Activated CD4-positive, alpha-beta T cell treated with anti-CD3 and anti-CD28 coated beads, Interleukin-2, amount 50 U/mL, for 16 hours (primary cell): Measurements from ENCODE around the gene TMEM50A.
"Not testable (repeated sequence)": the region's sequence is repeated elsewhere in the genome, so short reads cannot be mapped to it uniquely, and the experiment has no call there.

ENCODE experiments used
- DNase-seq: peaks from one replicate; pipeline ENCODE4 v3.0.0-alpha.2; 2020

TMEM50A gene

DNA sequence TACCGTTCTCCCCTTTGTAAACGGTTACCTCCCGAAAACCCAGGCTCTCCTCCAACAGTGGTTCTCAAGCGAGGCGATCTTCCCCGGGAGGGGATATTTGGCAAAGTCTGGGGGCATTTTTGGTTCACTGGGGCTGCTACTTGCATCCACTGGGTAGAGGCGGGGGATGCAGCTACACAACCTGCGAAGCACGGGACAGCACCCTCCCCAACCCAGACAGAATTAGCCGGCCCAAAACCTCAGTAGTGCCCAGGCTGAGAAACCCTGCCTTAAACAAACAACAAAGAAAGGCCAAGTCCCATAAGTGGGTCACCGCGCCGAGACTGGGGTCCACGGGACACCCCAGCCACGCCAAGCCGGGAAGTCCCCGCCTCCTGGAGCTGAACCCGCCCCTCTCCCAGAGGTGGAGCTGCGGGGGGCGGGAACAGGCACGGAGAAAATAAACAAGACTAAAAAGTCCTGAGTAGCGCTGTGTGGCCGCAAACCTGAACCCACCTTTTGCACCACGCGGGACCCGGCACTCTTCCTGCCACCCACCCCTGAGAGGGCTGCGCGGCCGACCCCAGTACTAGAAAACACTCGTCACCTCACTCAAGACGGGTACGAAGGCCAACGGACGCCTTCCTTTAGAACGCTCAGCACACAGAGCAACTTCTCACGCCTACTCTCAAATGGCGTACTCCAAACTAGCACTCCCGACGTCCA, 499 bp upstream of the TMEM50A start:
- DNase-seq = not testable (repeated sequence)

- no peak for DNase-seq
Measured at GRCh38 chr1:25338986-25339385, 852 bp downstream of the TMEM50A start.

DNA sequence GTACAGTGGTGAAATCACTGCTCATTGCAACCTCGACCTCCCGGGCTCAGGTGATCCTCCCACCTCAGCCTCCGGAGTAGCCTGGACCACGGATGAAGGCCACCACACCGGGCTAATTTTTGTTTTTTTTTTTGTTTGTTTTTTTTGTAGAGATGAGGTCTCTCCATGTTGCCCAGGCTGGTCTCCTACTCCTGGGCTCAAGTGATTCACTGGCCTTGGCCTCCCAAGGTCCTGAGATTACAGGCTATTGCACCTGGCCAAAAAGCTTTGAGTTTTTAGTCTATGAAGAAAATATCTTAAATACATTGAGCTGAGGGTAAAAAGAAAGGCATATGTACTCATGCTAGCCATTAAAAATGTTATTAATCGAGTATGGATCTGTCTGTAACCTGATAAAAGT, 3.6 kb downstream of the TMEM50A start:
- no peak for DNase-seq

GRCh38 chr1:25342846-25343245, 4.7 kb downstream of the TMEM50A start:
- no peak for DNase-seq

DNA sequence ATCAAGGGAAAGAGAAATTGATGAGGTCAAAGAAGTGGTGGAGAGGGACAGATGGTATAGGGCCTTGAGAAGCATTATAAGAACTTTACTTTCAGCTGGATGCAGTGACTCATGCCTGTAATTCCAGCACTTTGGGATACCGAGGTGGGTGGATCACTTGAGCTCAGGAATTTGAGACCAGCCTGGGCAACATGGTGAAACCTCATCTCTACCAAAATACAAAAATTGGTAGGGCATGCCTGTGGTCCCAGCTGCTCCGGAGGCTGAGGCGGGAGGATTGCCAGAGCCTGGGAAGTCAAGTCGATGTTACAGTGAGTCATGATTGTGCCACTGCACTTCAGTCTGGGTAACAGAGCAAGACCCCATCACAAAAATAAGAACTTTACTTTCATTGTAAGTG, 5.7 kb downstream of the TMEM50A start:
- DNase-seq = no peak

DNA sequence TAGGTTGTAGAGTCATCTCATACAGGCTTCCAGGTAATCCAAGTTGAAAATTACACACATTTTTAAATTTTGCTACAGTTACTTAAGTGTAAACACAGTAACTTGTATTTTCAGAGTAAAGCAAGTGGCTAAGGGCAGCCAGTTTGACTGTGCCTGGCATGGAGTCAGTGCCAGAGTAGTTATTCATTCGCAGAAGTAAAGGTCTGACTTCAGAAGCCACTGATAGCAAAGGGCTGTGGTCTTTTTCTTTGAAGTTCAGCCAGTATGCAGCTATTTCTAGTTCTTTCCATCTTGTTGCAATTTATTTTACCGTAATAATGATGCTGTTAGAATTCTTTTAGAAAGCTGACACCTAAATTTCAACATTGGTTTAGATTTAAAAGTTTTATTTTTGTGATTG, 9.4 kb downstream of the TMEM50A start:
- DNase-seq = no peak

DNA sequence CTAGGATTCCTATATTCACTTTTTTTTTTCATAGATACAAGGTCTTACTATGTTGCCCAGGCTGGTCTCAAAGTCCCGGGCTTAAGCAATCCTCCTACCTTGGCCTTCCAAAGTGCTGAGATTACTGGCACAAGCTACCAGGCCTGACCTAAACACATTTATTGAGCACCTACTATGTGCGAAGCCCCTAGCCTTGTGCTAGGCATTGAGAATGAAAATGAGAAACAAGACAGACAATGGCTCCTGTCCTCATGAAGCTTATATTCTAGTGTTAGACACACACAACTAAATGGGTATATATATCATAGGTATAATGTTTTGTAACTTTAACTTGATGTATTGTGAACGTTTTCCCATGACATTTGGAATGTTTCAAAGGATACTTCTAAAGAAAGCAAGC, 11.5 kb downstream of the TMEM50A start:
- no peak for DNase-seq

GRCh38 chr1:25355841-25356395, 17.8 kb downstream of the TMEM50A start:
- DNase-seq = peak; percentile 16

DNA sequence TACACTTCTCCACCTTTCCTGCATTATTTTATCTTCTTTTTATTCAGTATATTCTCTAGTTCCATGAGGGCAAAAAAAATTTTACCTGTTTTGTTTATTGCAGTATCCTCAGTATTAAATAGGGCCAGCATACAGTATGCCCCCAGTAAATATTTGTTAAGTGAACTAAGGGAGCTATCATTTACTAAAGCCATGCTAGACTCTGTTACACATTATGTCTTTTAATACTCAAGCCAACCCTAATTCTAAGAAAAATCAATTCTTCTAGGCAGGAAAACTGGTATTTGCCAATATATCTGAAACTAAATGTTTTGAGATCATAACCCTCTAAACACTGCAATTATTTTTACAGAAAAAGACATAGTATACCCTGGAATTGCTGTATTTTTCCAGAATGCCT, 18.3 kb downstream of the TMEM50A start:
- DNase-seq = no peak

- DNase-seq = no peak
Measured at GRCh38 chr1:25356848-25357247, 18.7 kb downstream of the TMEM50A start.

DNA sequence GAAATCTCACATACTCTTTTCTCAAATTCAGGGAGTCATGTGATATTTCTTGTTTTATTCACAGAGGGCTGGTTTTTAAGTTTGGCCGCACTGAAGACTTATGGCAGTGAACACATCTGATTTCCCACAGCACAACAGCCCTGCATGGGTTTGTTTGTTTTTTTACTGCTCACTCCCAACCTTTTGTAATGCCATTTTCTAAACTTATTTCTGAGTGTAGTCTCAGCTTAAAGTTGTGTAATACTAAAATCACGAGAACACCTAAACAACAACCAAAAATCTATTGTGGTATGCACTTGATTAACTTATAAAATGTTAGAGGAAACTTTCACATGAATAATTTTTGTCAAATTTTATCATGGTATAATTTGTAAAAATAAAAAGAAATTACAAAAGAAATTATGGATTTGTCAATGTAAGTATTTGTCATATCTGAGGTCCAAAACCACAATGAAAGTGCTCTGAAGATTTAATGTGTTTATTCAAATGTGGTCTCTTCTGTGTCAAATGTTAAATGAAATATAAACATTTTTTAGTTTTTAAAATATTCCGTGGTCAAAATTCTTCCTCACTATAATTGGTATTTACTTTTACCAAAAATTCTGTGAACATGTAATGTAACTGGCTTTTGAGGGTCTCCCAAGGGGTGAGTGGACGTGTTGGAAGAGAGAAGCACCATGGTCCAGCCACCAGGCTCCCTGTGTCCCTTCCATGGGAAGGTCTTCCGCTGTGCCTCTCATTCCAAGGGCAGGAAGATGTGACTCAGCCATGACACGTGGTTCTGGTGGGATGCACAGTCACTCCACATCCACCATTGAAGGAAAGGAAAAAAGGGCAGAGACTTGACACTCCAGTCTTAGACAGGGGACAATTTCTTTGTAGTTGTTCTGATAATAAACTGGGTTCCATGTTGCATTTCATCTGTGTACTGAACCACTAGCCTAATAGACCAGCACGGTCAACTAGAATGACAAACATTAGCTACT, 22.8 kb downstream of the TMEM50A start:
- no peak for DNase-seq

- DNase-seq = no peak
Measured at GRCh38 chr1:25361901-25362300, 23.8 kb downstream of the TMEM50A start.

GRCh38 chr1:25362634-25363559, 24.8 kb downstream of the TMEM50A start:
- DNase-seq = not testable (repeated sequence)

- no peak for DNase-seq
Measured at GRCh38 chr1:25369241-25369640, 31.1 kb downstream of the TMEM50A start.

- not testable (repeated sequence) for DNase-seq
Measured at GRCh38 chr1:25369691-25370271, 31.6 kb downstream of the TMEM50A start.

GRCh38 chr1:25371757-25372156, 33.6 kb downstream of the TMEM50A start:
- DNase-seq = not testable (repeated sequence)

DNA sequence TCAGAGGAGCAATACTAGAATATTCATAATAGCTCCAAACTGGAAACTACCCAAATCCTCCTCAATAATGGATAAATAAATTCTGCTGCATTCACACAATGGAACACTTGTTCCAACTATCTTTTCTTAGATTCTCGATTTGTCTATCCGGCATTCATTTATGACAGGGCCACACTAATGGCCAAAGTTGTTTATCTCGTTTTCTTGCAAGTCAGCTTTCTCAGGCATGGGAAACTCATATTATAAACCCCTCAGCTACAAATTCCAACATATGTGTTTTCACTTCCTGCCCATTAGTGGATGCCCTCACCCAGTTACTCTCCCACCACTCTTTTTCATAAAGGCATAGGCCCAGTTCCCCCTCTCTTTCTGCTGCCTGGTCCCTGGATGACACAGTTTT, 40.2 kb downstream of the TMEM50A start:
- not testable (repeated sequence) for DNase-seq

DNA sequence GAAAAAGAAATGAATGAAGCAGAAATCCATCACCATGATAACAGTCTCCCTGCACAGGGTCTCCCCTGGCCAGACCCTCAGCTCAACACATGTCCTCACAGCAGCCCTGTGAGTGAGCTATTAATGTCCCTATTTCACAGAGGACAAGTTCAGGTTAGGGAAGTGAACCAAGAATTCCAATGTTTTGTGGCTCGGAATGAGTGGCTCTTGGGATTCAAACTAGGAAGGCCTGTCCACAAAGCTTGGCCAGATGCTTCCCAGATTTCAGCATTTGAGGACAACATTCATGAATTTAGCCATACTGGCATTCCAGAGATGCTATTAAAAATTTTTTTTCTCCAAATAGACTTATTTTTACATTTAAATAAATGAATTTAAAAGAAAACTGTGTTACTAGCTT, 44.4 kb downstream of the TMEM50A start:
- DNase-seq = not testable (repeated sequence)

GRCh38 chr1:25383090-25383489, 45.0 kb downstream of the TMEM50A start:
- DNase-seq = not testable (repeated sequence)

- DNase-seq = not testable (repeated sequence)
Measured at GRCh38 chr1:25383875-25384274, 45.7 kb downstream of the TMEM50A start.

DNA sequence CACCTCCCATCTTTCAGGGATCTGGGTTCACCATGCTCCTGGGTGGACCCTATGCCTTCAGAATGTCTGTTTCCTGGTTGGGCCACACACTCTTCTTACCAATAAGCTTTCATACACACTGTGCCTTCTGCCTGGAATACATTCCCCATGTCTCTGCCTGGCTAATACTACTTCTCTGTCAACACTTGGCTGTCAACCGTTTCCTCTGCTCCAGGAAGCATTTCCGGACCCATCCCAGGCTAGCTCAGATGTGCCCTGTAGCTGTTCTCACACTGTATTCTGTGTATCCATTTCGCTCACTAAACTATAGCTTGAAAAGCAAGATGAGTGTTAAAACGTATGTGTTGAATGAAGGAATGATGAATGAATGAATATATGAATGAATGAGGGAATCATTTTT, 49.0 kb downstream of the TMEM50A start:
- DNase-seq = not testable (repeated sequence)

GRCh38 chr1:25388691-25389090, 50.6 kb downstream of the TMEM50A start:
- not testable (repeated sequence) for DNase-seq
